Measurements from ENCODE around the gene HAL.

DNA sequence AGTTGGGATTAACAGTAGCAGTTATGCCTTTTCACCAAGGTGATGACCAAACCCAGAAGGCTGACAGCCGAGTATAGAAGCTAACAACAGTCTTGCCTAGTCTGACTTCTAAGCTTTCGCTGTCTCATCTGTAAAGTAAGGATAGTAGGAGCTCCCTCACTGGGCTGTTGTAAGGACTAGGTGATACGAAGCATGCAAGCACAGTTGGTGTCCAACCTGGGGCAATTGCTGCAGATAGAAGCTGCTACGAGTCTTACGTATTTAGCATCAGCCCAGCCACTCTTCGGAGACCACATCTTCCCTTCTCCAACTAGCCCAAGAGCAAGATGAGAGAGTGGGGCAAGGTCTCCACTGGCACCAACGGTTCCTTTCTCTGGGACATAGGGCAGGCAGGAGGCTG is 6.0 kb downstream of the HAL start:
- TF ChIP-seq, protein P1, sequence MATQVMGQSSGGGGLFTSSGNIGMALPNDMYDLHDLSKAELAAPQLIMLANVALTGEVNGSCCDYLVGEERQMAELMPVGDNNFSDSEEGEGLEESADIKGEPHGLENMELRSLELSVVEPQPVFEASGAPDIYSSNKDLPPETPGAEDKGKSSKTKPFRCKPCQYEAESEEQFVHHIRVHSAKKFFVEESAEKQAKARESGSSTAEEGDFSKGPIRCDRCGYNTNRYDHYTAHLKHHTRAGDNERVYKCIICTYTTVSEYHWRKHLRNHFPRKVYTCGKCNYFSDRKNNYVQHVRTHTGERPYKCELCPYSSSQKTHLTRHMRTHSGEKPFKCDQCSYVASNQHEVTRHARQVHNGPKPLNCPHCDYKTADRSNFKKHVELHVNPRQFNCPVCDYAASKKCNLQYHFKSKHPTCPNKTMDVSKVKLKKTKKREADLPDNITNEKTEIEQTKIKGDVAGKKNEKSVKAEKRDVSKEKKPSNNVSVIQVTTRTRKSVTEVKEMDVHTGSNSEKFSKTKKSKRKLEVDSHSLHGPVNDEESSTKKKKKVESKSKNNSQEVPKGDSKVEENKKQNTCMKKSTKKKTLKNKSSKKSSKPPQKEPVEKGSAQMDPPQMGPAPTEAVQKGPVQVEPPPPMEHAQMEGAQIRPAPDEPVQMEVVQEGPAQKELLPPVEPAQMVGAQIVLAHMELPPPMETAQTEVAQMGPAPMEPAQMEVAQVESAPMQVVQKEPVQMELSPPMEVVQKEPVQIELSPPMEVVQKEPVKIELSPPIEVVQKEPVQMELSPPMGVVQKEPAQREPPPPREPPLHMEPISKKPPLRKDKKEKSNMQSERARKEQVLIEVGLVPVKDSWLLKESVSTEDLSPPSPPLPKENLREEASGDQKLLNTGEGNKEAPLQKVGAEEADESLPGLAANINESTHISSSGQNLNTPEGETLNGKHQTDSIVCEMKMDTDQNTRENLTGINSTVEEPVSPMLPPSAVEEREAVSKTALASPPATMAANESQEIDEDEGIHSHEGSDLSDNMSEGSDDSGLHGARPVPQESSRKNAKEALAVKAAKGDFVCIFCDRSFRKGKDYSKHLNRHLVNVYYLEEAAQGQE (IDR thresholded peaks at IDR 0.05; ENCODE audit: insufficient read depth in 1 of 2, low read depth in 2 of 2, low read length in 2 of 2) = no peak
- no peak for TF ChIP-seq SIN3A (IDR thresholded peaks at IDR 0.05; ENCODE audit: borderline replicate concordance, insufficient read depth, low read length)
- TF ChIP-seq POLR2AphosphoS5 (IDR thresholded peaks at IDR 0.05; ENCODE audit: low read depth, low read length) = no peak
- no peak for TF ChIP-seq TAF1 (IDR thresholded peaks at IDR 0.05; ENCODE audit: borderline replicate concordance, insufficient read depth, low read length)
- TF ChIP-seq FOXP2 (optimal IDR thresholded peaks at IDR 0.05; ENCODE audit: borderline replicate concordance, extremely low read depth, extremely low read length, insufficient read depth) = no peak
